T-helper 1 cell (primary cell): ENCODE measurements around the gene SOCS1.
"Not testable (repeated sequence)": the region's sequence is repeated elsewhere in the genome, so short reads cannot be mapped to it uniquely, and the experiment has no call there.

Source experiments
- DNase-seq, 5 donors: peaks; one replicate each; pipeline ENCODE4 v3.0.0-alpha.2; 2012 to 2020

The SOCS1 gene

DNA sequence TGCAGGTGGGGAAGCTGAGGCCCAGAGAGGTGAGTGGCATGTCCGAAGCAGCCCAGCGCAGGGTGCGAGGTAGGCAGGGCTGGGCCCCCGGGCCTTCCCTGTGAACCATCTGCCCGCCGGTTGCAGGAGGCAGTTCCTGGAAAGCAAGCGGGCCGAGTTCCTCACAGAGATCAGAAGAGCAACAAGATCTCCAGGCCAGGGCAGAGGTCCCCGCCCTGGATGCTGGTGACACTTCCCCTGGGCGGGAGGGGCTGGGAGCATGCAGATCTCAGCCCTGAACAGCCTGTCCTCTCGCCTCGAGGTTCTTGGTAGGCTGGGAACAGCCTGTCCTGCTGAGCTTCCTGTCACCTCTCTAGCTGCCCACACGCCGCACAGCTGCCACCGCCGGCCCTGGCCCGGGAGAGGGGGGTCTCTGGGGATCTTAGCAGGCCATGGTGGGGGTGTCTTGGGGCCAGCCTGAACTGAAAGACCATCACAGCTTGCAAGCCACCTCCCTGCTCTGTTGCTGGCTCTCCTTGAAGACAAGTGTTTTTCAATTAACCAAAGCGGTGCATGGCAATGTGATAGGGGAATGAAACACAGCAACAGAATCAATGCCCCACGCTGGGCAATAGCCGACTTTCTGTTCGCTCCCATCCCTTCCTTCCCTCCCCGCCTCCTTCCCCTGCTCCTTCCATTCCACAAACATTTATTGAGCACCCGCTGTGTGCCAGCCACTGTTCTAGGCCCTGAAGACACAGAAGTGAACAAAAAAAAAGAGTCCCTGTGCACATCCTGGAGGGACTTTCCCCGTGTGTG lies 31.7 kb downstream of the SOCS1 start:
- DNase-seq, result peak; percentile 32 to 93 (median 44)

DNA sequence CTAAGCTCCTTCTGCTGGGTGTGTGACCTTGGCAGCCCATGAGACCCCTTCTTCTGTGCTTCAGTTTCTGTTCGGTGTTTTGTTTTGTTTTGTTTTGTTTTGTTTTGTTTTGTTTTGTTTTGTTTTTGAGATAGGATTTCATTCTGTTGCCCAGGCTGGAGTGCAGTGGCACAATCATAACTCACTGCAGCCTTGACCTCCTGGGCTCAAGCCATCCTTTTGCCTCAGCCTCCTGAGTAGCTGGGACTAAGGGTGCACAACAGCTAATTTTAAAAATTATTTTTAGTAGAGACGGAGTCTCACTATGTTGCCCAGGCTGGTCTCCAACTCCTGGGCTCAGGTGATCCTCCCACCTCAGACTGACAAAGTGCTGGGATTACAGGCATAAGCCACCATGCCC lies 35.5 kb downstream of the SOCS1 start:
- DNase-seq, result not testable (repeated sequence)

DNA sequence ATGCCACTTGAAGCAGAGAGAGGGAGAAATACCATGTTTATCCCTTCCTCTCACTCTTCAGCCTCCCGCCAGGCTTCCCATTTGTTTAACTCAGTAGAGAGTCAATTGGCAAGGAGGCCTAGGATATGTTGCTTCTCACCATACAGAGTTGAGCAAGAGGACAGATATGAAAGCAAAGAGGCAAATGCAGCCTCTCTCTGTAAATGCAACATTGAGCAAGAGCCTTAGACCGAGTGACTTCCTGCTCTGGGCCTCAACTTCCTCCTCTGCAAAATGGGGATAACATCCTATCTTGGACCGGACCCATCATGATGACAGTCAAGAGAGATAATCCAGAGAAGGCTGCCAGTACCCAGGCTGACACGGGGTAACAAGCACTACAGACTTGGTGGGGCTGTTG lies 36.8 kb downstream of the SOCS1 start:
- DNase-seq, result peak in 1 of 5 donors; percentile 73

DNA sequence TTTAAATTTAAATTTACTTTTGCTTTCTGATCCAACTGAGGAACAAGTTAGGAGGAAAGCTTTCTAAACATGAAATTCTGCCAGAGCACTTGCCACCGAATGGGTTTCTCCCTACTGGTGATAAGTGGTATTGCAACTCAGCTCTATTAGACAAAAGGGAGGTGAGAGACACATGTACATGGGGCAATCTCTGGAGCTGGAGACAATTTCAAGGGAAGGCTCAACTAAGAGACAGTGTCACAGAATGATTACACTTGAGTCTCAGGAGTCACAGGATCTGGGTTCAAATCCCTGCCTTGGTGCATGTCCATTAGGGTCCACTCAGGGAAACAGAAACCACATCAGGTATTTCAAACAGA lies 37.4 kb downstream of the SOCS1 start:
- DNase-seq, result no peak

DNA sequence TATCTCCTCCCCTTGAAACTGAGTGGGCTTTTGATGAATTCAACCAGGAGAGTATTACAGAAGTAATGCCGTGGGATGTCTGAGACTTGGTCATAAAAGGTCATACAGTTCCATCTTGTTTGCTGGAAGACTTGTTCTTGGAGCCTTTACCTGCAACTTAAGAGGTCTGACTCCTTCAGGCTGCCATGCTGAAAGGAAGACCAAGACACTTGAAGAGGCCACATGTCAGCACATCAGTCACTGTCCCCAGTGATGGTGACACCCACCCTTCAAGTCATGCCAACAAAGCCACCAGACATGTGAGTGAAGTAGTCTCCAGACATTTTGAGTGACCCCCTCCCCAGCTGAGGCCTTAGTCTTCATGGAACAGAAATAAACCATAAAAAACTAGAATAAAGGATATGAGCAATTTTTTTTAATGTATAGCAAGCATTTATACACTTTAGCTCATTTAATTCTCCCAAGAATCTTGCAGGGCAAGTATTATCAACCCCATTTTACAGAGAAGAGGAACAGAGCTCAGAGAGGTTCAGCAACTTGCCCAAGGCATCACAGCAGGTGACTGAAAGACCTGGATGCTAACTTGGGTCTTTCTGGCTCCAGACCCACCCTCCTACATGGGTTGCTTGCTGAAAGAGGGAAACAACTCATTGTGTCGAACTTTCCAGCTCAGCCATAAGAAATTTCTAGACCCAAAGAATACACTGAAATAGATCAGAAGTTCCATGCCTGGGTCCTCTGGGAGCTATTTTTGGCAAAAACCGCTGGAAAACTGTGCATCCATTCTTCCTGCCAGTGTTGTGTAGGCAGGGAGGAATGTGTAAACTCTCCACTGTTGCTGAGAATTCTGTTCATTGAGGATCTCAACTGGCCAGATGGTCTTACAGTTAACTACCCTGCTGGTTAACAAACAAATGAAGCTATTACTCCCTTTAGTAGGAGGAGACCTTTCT lies 38.1 kb downstream of the SOCS1 start:
- no peak for DNase-seq

DNA sequence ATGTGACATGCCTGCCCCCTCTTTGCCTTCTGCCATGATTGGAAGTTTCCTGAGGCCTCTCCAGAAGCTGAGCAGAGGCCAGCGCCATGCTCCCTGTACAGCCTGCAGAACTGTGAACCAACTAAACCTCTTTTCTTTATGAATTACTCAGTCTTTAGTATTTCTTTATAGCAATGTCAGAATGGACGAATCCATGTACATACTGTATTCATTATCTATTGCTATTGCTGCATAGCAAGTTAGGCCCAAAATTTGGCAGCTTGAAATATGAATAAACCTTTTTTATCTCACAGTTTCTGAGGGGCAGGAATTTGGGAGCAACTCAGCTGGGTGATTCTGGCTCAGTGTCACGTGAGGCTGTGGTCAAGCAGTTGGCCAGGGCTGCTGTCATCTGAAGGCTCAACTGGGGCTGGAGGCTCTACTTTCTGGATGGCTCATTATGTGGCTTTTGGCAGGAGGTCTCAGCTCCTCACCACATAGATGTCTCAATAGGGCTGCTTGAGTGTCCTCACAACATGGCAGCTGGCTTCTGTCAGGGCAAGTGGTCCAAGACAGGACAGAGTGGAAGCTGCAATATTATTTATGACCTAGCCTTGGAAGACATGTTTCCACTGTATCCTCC lies 40.0 kb downstream of the SOCS1 start:
- DNase-seq, result no peak

DNA sequence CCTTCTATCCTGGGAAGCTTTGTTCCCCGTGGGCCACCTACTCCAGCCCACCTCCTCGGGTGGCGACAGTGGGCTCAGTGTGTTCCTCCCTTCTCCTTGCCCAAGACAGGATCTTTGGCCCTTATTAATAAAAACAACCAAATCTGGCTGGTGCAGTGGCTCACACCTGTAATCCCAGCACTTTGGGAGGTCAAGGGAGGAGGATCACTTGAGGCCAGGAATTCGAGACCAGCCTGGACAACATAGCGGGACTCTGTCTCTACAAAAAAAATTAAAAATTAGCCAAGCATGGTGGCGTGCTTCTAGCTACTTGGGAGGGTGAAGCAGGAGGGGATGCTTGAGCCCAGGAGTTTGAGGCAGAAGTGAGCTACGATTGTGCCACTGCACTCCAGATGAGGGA lies 42.2 kb downstream of the SOCS1 start:
- DNase-seq, result no peak

DNA sequence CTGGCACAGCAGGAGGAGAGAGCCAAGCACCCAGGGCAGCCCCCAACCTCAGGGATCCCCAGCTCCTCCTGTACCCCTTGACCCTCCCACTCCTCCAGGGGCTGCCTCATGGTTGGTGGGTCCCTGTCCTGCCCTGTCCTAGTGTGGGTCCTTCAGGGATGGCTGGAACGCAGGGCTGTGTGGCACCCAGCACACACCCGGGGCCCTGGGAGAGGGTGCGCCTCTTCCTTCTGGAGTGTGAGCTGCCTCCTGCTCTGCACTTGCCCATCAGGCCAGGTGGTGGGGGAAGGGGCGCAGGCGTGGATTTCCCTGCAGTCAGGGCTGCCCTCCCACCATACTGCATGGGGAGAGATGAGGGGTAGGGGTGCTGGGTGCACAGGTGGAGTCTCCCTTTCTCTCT lies 42.6 kb downstream of the SOCS1 start:
- no peak for DNase-seq

DNA sequence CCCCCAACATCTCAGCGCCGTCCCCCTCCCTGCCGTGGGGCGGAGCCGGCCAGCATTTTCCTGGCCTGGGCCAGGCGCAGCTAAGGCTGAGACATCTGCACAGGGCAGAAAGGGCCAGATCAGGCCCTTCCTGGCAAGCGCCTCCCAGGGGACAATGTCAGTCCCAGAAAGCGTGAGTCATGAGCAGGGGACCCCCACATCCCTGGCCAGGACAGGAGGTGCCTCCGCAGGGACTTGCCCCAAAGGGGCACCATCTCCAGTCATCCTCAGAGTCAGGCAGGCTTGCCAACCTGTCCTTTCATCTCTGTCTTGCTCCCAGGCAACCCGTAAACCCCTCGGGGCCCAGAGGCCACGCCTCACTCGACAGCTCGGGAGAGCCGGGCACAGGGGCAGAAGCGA lies 43.2 kb downstream of the SOCS1 start:
- no peak for DNase-seq

DNA sequence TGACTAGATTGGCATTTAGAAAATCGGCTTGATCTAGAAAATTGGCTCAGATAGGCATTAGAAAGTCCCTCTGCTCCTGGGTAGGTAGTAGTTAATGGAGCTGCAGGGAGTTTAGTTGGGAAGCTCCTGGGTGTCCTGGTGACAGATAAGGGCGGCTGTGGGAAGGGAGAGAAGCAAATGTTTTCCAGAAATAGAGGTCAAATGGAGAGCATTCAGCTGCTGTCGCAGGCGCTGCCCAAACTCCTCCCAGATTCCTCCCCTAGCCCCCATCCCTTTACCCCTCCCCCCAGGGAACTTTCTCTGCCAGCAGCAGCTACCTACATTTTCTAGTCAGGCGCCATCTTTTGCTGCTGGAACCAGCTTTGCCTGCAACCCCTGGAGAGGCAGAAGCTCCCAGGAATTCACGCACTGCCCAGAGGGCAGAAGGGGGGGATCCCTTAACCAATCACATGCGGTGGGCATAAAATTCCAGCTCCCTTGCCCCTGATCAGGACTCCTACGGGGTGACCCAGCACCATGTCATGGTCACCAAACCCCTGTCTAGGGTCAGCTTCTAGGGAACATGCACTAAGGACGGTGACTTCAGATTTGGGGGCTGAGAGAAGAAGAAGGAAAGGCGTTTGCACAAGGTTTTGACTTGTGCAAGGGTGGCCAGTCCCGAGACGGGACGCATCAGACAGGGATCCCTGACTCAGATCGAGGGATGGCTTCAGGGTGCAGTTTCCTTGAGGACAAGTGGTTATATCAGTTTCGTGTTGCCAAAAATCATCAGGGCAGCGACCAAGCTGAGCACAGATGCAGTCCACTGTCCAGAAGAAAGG lies 43.8 kb downstream of the SOCS1 start:
- DNase-seq, result no peak

DNA sequence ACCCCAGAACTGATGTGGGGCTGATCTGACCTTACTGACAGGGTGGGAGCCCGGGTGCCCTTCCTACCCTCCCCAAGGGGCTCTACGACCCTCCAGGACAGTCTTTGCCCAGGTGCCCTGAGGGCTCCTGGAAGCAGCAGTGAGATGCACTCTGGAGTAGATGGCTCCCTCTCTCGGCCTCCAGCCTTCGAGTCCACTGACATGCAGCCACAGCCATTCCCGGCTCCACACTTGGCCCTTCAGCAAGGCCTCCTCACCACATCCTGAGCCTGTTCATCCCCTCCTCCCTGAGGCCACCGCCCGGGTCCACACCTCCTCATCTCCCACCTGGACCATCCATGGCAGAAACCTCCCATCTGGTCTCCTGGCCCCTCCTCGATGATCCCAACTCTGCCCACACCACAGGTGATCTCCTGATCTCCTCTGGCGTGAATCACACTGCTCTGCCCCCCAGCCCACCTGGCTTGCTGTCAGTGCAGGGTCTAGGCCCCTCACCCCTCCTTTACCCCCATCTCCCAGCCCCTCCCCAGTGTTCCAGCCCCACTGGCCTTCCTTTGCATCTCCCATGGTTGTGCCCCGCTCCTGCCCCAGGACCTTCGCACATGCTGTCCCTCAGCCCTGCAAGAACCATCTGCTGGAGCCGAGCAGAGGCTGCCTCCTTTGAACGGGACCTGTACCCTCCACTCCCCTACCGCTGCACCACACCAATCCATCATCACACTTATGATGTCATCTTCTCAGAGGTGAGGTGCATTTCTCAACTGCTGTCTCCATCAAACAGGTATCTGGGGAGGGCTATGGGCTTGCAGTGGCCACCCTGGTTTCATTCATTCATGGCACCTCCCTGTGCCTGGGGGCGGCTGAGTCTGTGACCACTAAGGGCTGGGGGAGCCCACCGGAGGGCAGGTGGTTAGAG lies 44.7 kb downstream of the SOCS1 start:
- DNase-seq, result no peak

DNA sequence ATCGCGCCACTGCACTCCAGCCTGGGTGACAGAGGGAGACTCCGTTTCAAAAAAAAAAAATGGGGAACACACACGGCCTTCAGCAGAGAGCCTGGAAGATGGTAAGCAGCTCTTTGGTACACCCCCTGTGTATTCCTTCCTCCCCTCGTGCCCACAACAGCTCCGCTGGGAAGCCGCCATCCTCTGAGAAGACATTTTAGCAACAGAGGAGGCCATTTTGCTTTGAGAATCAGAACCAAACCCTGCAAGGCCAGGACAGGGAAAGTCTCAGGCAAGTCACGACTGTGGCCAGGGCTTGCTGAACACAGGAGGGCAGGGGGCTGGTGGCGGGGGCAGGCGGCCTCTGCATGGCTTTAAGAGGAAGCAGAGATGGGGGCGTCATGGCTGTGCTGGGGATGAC lies 45.7 kb downstream of the SOCS1 start:
- DNase-seq, result no peak

DNA sequence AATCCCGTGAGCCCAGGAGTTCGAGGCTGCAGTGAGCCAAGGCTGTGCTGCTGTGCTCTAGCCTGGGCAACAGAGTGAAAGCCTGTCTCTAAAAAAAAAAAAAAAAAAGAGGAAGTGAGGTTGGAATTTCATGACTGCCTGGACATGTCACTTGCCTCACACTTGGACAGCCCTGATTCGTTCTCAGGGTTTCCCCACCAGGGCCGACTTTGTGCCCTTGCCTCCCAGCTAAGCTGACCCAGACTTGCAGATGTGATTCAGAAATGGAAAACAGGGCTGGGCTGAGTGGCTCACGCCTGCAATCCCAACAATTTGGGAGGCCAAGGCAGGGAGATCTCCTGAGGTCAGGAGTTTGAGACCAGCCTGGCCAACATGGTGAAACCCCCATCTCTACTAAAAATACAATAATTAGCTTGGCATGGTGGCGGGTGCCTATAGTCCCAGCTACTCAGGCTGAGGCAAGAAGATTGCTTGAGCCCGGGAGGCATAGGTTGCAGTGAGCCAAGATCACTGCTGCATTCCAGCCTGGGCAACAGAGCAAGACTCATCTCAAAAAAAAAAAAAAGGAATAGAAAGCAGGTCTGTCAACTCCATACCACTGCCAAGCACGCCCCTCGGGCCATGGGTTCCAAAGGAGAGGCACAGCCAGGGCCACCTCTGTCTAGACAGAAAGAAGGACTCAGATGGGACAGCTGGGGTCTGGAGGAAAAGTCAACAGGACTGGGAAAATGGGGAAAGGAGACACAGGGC lies 46.9 kb downstream of the SOCS1 start:
- no peak for DNase-seq

DNA sequence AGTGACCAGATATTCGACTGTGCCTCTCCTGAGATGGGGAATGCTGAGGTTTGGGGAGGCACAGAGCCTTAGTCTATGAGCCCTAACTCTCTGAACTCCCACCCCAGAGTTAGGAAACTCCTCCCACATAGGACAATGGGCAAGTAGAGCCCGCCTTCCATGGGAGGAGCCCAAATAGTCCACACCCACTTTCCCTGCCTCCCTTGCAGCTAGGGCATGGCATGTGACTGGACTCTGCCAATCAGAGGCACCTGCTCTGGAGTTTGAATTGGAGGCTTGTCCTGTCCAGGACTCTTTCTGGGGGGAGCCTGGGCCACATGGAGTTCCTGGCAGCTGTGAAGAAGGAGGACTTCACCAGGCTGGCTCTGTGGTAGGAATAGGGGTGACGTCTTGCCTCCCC lies 48.4 kb downstream of the SOCS1 start:
- no peak for DNase-seq

DNA sequence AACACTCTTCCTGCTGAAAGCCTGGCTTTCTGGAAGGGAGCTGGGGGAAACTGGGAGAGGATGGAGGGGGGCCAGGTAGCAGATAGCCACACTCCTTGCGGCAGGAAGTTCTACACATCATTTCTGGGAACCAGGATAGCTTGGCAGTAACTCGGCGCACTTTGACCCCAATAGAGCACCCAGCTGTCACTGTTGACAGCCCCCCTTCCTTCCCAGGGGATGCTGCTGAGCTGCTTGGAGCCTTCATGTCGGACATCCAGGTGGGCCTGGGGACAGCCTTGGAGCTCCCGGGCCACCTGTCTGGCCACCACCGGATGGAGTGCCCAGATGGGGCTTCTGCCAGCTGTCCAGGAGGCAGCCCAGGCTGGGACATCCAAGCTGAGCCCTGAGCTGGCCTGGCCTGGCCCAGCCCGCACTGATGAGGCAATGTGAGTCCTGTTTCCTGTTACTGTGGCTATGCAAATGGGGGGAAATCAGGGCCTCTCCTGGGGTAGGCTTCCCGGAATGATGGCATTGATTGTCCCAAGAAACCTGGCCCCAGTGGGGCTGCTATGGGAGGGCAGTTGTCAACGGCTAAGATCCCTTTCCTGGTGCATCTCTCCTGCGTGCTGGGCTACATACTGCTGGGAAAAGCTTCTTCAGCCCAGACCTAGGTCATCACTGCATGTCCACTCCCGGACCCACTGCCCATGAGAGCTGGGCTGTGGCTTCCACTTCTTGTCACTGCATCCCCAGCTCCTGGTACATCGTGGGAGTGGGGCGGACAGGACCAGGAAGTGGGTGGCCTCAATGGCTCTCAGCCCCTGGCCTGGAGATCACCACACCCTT lies 50.0 kb downstream of the SOCS1 start:
- DNase-seq, result peak in 1 of 5 donors; percentile 52

DNA sequence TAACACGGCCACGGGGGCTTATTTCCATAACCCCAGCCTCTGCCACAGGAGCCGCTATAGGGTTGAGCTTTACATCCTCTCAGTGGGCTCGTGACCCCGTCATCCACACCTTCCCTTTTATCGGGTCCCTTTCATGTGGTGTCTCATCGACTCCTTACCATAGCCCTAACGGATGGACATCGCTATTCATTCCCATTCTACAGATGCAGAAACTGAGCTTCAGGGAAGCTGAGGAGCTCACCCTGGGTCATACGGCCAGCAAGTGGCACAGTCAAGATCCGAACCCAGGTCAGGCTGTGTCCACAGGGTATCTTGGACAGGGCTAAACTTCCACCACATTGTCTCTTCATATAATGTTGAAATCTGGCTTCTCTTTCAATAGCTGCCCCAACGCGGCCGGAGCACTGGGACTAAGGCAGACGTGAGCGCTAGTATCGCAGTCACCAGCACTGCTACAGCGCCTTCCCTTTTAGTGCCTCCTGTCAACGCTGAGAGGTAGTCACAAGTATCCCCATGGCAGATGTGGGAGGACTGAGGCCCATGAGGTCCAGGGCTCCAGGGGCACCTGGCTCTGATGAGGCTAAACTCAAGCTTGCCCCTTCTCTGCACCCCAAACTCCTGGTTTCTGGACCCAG lies 50.8 kb downstream of the SOCS1 start:
- no peak for DNase-seq

DNA sequence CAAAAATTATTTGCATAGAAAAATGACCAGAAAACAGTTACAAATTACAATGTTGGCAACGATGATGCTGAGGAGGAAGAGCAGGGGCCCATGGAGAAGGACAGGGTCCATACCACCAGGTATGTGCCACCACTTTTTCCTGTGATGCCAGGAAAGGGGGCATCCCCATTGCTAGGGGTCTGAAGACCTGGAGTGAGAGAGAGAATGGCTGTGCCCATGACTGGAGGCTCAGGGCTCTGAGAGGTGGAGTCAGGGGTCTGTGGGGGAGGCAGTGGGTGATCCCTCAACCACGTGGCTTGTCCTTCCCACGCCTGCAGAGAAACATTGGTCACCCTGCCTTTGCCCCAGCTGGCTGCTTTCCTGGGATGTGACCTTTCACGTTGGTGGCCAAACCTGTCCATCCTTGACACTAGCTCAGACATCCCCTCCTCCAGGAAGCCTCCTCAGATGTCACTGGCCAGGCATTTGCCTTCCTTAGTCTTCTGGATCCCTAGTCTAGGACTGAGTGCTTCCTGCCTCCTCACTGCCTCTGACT lies 51.4 kb downstream of the SOCS1 start:
- no peak for DNase-seq
